H1 (cell line): ENCODE measurements around the gene ARFGAP3. TPM values are rescaled to one million over a fixed set of nuclear protein-coding genes. Genes with fewer than 3 reads are reported as not detected.

Source experiments
- CTCF ChIA-PET: fragments of 300-600 bp; sonication (Branson Sonifier 250); formaldehyde crosslinking; loops from one replicate; lab custom pipeline; 2021; ENCODE audit not compliant: partially characterized antibody; lab: Charles Lee
- POLR2A ChIA-PET: fragments of 300-600 bp; sonication (Branson Sonifier 250); formaldehyde crosslinking; loops from one replicate; lab custom pipeline; 2021; ENCODE audit warnings: inconsistent platforms; ENCODE audit not compliant: partially characterized antibody; lab: Charles Lee
- DNase-seq, 2 experiments: peaks; one replicate each; pipeline versions ENCODE4 v3.0.0 to v3.0.0-alpha.2; 2010 to 2022; ENCODE audit warnings: low spot score in 2 of 2, low read depth in 1 of 2, mixed read lengths in 1 of 2
- FAIRE-seq: peaks from 2 replicates; lab custom pipeline; 2011; peaks lifted over from hg19 to GRCh38; lab: Jason Lieb, UNC
- H2AFZ ChIP-seq: 2 replicates; pipeline ENCODE4 v1.8.1; 2012; ENCODE audit warnings: low read length, inconsistent platforms
- H2AK5ac ChIP-seq: 2 replicates; pipeline ENCODE4 v1.6.1; 2013; ENCODE audit warnings: low read depth, low read length
- H2BK120ac ChIP-seq: replicated peaks from 2 replicates; pipeline ENCODE3; 2013; ENCODE audit warnings: low read depth, low read length, inconsistent platforms
- H2BK12ac ChIP-seq: 2 replicates; pipeline ENCODE4 v1.6.1; 2013; ENCODE audit warnings: low read depth, low read length
- H2BK15ac ChIP-seq: 2 replicates; pipeline ENCODE4 v1.6.1; 2013; ENCODE audit warnings: low read length
- H2BK20ac ChIP-seq: 2 replicates; pipeline ENCODE4 v1.6.1; 2013; ENCODE audit warnings: low read length
- H2BK5ac ChIP-seq: 2 replicates; pipeline ENCODE4 v1.6.1; 2013; ENCODE audit warnings: low read depth, low read length
- H3K14ac ChIP-seq: 2 replicates; pipeline ENCODE4 v1.6.1; 2013; ENCODE audit warnings: inconsistent platforms; ENCODE audit not compliant: insufficient read length
- H3K18ac ChIP-seq: 2 replicates; pipeline ENCODE4 v1.6.1; 2013; ENCODE audit warnings: low read length; ENCODE audit errors: extremely low read depth
- H3K23ac ChIP-seq: 2 replicates; pipeline ENCODE4 v1.6.1; 2013; ENCODE audit warnings: inconsistent platforms; ENCODE audit not compliant: insufficient read length
- H3K23me2 ChIP-seq: 2 replicates; pipeline ENCODE4 v1.6.1; 2013; ENCODE audit warnings: low read depth, low read length
- H3K27ac ChIP-seq: 2 replicates; pipeline ENCODE4 v1.6.1; 2011; ENCODE audit warnings: low read depth, low read length, inconsistent platforms
- H3K27me3 ChIP-seq, 4 experiments: replicated peaks in 1 of 4; 1 replicate in 1 of 4; 2 replicates in 3 of 4; pipeline versions ENCODE4 v1.6.1 to v1.8.1; 2011 to 2013; ENCODE audit warnings: low read length in 3 of 4, mild to moderate bottlenecking in 3 of 4, inconsistent platforms in 2 of 4, mixed read lengths in 2 of 4, moderate library complexity in 1 of 4; ENCODE audit not compliant: control insufficient read depth in 3 of 4, insufficient read depth in 3 of 4; ENCODE audit errors: extremely low read depth in 1 of 4
- H3K36me3 ChIP-seq, 4 experiments: 2 replicates each; pipeline versions ENCODE4 v1.6.1 to v1.8.1; 2011 to 2013; ENCODE audit warnings: mild to moderate bottlenecking in 4 of 4, low read length in 3 of 4, moderate library complexity in 2 of 4, control low read depth in 1 of 4, inconsistent platforms in 1 of 4; ENCODE audit not compliant: insufficient read depth in 4 of 4, control insufficient read depth in 2 of 4
- H3K4ac ChIP-seq: replicated peaks from 2 replicates; pipeline ENCODE3; 2013; ENCODE audit warnings: low read length, low read depth, mixed read lengths, inconsistent platforms; ENCODE audit not compliant: insufficient read length
- H3K4me1 ChIP-seq, 4 experiments: replicated peaks in 1 of 4; 1 replicate in 1 of 4; 2 replicates in 3 of 4; pipeline versions ENCODE4 v1.6.1 to v1.8.1; 2011 to 2013; ENCODE audit warnings: low read length in 3 of 4, inconsistent platforms in 2 of 4, mixed read lengths in 1 of 4; ENCODE audit not compliant: insufficient read depth in 4 of 4, control insufficient read depth in 3 of 4
- H3K4me2 ChIP-seq, 2 experiments: 2 replicates each; pipeline versions ENCODE4 v1.6.1 to v1.8.1; 2011 to 2013; ENCODE audit warnings: low read depth in 2 of 2, low read length in 2 of 2, control low read depth in 1 of 2, inconsistent platforms in 1 of 2, mild to moderate bottlenecking in 1 of 2; ENCODE audit not compliant: insufficient read depth in 1 of 2
- H3K4me3 ChIP-seq, 4 experiments: fragments of 200-600, 300-600 bp in 1 of 4; sonication (generic), shearing (Covaris generic), sonication (Bioruptor Twin) in 1 of 4; 2 replicates each; pipeline versions ENCODE4 v1.5.1 to v1.8.1; 2011 to 2016; ENCODE audit warnings: low read length in 4 of 4, low read depth in 3 of 4, control low read depth in 2 of 4, inconsistent platforms in 2 of 4, mild to moderate bottlenecking in 2 of 4, mixed read lengths in 1 of 4, moderate library complexity in 1 of 4; ENCODE audit not compliant: insufficient read depth in 2 of 4; ENCODE audit errors: extremely low read depth in 1 of 4
- H3K56ac ChIP-seq: replicated peaks from 2 replicates; pipeline ENCODE3; 2013; ENCODE audit warnings: low read depth, mild to moderate bottlenecking, mixed read lengths, low read length, inconsistent platforms; ENCODE audit not compliant: insufficient read length
- H3K79me1 ChIP-seq: 2 replicates; pipeline ENCODE4 v1.6.1; 2013; ENCODE audit warnings: low read depth, low read length, control low read depth
- H3K79me2 ChIP-seq, 2 experiments: 2 replicates each; pipeline versions ENCODE4 v1.6.1 to v1.8.1; 2012 to 2013; ENCODE audit warnings: low read length in 2 of 2, mild to moderate bottlenecking in 2 of 2, inconsistent platforms in 1 of 2; ENCODE audit not compliant: insufficient read depth in 2 of 2, control insufficient read depth in 1 of 2
- H3K9ac ChIP-seq, 4 experiments: replicated peaks in 1 of 4; 1 replicate in 1 of 4; 2 replicates in 3 of 4; pipeline versions ENCODE4 v1.6.1 to v1.8.1; 2011 to 2013; ENCODE audit warnings: low read depth in 3 of 4, low read length in 3 of 4, control low read depth in 2 of 4, mild to moderate bottlenecking in 2 of 4, moderate library complexity in 2 of 4, inconsistent platforms in 1 of 4; ENCODE audit errors: extremely low read depth in 1 of 4
- H3K9me3 ChIP-seq, 2 experiments: 2 replicates each; pipeline versions ENCODE4 v1.6.1 to v1.8.1; 2012 to 2013; ENCODE audit warnings: mild to moderate bottlenecking in 2 of 2, moderate library complexity in 2 of 2, control low read depth in 1 of 2, inconsistent platforms in 1 of 2, low read depth in 1 of 2, low read length in 1 of 2, mixed read lengths in 1 of 2; ENCODE audit not compliant: insufficient read depth in 2 of 2
- H4K20me1 ChIP-seq, 2 experiments: replicated peaks in 1 of 2; 2 replicates each; pipeline versions ENCODE3 to v1.8.1; 2011 to 2013; ENCODE audit warnings: inconsistent platforms in 2 of 2, low read length in 2 of 2, mild to moderate bottlenecking in 1 of 2; ENCODE audit not compliant: insufficient read depth in 2 of 2, control insufficient read depth in 1 of 2
- H4K5ac ChIP-seq: 2 replicates; pipeline ENCODE4 v1.6.1; 2013; ENCODE audit warnings: low read length, low read depth, mixed read lengths, inconsistent platforms; ENCODE audit not compliant: insufficient read length
- H4K8ac ChIP-seq: 2 replicates; pipeline ENCODE4 v1.8.0; 2013; ENCODE audit warnings: mild to moderate bottlenecking, moderate library complexity, low read length, inconsistent platforms; ENCODE audit not compliant: insufficient read depth; ENCODE audit errors: extremely low read depth
- H4K91ac ChIP-seq: replicated peaks from 2 replicates; pipeline ENCODE3; 2013; ENCODE audit warnings: low read length, mixed read lengths, inconsistent platforms; ENCODE audit not compliant: insufficient read length
- FOSL1 ChIP-seq: IDR thresholded peaks from 2 replicates; pipeline ENCODE4 v1.6.1; 2011; ENCODE audit warnings: mild to moderate bottlenecking, low read depth, low read length, moderate library complexity; ENCODE audit not compliant: insufficient read depth
- WGBS, 2 experiments: shearing (Covaris generic) in 1 of 2; methylation state at CpG; one replicate each; pipeline versions ENCODE4 v1.1.6 to v1.1.7; 2013 to 2015; ENCODE audit warnings: low lambda C conversion rate in 2 of 2, mixed read lengths in 2 of 2, inconsistent platforms in 1 of 2, low coverage in 1 of 2, missing lambda C conversion rate in 1 of 2; ENCODE audit not compliant: insufficient replicate concordance in 2 of 2, insufficient coverage in 1 of 2, insufficient read length in 1 of 2; ENCODE audit errors: extremely low coverage in 1 of 2, missing lambda C conversion rate in 1 of 2; 5-methylcytosine and 5-hydroxymethylcytosine counted together
- polyA plus RNA-seq, 7 experiments: library from polyadenylated mRNA; depleted of rRNA in 3 of 7; stranded (reverse) in 5 of 7; unstranded in 2 of 7; fragments of >200 nt in 5 of 7; fragments of 200-250 nt in 2 of 7; gene quantifications; 1 replicate in 5 of 7; 2 replicates in 1 of 7; 4 replicates in 1 of 7; pipeline versions ENCODE4 v1.2.1 to v1.2.3, GENCODE V29; 2011 to 2013; ENCODE audit warnings: missing spikeins in 2 of 7, mixed read lengths in 2 of 7
- total RNA-seq: library from RNA; stranded (reverse); fragmentation: NEBNext Ultra II Directional; extraction: Animal tissue kit (Norgen Biotek cat#: 25700); gene quantifications from 2 replicates; pipeline ENCODE4 v1.2.1, GENCODE V29; 2021

The ARFGAP3 gene
- total and polyA plus RNA-seq, 2 of the 8 experiments (the other 6 are each of a cell fraction or from before 2014, with no cell fraction given), result 9.7 to 16.0 TPM

DNA sequence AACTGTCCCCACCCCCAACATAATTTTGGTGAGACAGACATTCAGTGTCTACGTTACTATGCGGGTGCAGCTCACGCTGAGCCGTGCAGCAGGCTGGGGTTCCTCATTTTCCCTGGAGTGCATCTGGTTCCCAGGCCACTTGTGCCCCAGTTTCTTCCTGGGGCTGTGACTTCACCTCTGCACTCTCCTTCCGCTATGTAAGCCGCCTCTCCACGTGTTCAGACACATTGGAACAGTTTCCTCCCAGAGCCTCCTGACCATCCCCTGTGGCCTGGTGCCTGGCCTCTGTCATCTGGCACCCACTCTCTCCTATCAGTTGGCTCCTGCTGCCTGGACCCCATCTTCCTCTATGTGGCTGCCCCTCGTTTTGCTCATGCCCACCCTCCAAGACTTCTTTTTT lies 90.2 kb downstream of the ARFGAP3 start:
- Histone ChIP-seq H2BK15ac (no peak overlapping the region), H3K4me3 (no peak overlapping the region), H3K9ac (no peak overlapping the region), H2BK12ac (no peak overlapping the region), H3K4me2 (no peak overlapping the region), H3K9me3 (no peaks in the 10 kb centered on the region), H3K56ac (no peak overlapping the region), H3K4ac (no peak overlapping the region), H2AK5ac (no peak overlapping the region), H2AFZ (no peak overlapping the region), H3K27ac (no peak overlapping the region), H3K23me2 (no peaks in the 10 kb centered on the region), H4K5ac (no peak overlapping the region), H3K4me1 (no peaks in the 10 kb centered on the region; a peak in 1 of 7 replicates), H2BK20ac (no peak overlapping the region), H3K79me1 (no peaks in the 10 kb centered on the region), H2BK5ac (no peak overlapping the region), H3K18ac (no peak overlapping the region), H3K23ac (no peak overlapping the region), H4K91ac (no peak overlapping the region), H3K36me3 (no peaks in the 10 kb centered on the region), H4K8ac (no peak overlapping the region; the same call in 1 of the 2 replicates), H2BK120ac (no peak overlapping the region), H3K14ac (no peak overlapping the region), H4K20me1 (no peaks in the 10 kb centered on the region), H3K79me2 (no peaks in the 10 kb centered on the region), H3K27me3 (no peaks in the 10 kb centered on the region)
- no peak for DNase-seq
- ChIA-PET CTCF (no interaction called here), POLR2A (interaction anchor here (2.1 kb wide), 1 partner anchor 12 kb away, joined by 4 read pairs; no protein-coding TSS in a partner anchor)
- FAIRE-seq, result no peak
- no peak for TF ChIP-seq FOSL1
- WGBS, 2 experiments, result 91% methylated on average over 8 of the region's 8 CpGs; no CpG with 5 or more reads in 1 of the 2 experiments
